Embryonic facial prominence (tissue), 1 donor: ENCODE results near the gene PREX1.

Experiments used
- DNase-seq: peaks from one replicate; pipeline ENCODE4 v3.0.0-alpha.2; 2016; ENCODE audit errors: extremely low spot score

PREX1 gene

DNA sequence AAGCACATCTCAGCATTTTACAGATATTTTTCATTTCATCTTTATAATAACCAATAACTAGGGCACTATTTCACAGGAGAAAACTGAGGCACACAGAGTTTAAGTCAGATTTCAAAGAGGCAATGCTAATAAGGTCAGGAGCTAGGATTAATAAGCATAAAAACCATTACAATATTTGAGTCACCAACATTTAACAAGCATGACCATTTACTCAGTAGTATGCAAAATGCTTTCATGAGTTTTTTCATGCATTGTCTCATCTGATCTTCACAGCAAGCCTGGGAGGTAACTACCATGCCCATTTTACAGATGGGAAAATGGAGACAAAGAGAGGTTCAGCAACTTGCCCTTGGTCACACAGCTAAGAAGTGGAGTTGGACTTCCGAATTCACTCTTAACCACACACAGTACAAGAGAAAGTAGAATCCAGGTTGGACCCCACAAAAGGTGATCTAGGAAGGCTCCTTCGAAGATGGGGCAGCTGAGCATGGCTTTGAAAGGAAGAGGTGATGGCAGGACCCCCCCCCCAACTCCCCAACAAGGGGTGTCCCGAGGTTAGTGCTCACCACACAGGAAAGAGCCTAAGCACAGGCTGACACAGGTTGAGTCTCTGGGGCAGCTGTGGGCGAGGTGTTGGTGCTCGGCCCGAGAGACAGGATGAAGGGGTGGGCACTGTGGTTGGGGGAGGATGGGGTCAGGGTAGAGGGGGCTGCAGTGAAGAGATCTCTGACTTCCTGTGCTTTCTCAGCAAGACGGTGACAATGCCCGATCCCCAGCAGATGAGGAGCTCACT is 108.8 kb downstream of the PREX1 start:
- no peak for DNase-seq

DNA sequence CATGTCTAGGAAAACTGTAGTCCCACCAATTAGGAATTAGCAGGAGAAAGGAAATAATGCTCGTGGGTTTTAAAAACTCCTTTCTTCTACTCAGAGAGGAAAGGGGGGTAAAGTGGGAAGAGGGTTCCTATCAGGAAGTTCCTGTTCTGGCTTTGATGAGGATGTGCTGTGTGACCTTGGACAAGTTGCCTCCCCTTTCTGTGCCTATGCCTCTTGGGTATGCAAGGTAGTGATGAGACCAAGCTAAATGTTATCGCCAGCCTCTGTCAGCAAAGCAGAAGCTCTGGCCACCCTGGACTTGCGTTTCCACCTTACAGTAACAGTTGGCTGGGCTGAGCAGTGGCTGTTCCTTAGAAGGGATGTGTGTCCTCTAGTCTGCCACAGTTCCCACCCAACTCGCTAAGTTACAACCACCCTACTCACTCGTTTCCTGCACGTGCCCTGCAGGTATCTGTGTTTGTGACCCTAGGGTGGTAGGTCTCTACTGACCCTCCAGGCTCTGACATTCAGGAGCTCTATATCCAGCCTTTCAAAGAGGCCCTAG is 110.0 kb downstream of the PREX1 start:
- DNase-seq, result no peak

GRCh38 chr20:48717095-48717672 is 110.6 kb downstream of the PREX1 start:
- no peak for DNase-seq

GRCh38 chr20:48716541-48716940 is 111.3 kb downstream of the PREX1 start:
- DNase-seq, result no peak

- DNase-seq, result no peak
These were observed 111.7 kb downstream of the PREX1 start for GRCh38 chr20:48716086-48716485.

DNA sequence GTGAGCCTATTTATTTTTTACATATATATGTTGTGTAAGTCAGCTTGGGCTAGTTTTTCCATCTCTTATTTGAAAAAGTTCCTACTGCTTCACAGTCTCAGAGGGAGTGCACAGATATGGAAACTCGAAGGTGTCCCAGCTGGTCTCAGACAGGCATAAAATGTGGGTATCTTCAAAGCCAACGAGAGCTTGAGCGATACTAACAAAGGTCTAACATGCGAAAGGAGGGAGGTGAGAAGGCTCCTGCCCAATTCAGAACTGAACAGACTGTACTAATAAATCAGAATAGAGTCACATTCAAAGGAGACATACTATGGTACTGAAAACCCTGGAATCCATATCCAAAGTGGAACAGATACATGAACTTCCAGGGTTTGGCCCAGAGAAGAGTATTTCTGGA is 113.0 kb downstream of the PREX1 start:
- DNase-seq, result no peak

DNA sequence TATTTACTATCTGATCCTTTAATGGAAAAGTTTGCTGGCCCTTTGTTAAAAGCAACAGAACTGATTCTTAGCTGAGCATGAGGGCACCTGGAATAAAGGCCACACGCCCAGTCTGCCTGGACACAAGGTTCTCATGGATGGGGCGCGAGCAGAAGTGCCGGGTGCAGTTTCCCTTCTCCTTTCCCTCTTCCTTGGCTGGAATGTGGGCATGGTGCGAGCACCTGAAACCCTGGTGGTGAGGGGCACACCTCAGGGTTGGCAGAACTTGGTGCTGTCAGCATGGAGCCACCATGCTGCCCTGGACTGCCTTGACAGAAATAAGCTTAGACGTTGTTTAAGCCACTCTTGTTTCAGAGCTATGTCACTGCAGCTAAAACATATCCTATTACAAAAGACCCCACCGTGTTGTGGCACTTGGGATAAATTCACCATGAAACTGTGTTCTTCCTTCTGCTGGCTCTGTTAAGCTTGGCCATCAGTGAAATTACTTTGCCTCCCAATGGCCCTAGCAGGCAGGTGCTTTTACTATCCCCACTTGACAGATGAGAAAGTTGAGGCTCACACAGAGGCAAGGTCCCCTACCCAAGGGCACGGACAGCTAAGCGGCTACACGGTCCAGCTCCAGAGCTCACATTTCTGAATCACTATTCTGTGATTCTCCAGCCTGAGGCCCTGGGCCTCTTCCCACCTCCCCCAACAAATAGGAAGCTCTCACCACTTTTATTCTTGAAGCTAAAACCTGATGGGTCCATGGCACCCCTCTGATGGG is 115.9 kb downstream of the PREX1 start:
- no peak for DNase-seq

DNA sequence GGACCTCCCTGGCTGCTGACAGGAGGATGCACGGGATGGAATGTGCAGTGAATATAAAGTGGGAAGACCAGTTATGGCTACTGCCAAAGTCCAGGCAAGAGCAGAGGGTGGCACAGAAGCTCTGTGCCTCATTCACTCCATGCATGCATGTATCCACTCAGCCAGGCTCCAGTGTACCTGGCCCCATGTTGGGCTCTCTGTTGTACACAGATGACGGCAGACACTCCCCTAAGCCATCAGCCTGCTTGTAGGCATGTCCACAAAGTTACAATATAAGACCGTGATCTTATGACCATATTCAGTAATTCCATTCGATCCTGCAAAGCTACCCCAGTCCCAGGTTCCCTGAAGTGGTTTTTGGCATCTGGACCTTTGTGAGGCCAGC is 116.8 kb downstream of the PREX1 start:
- DNase-seq, result no peak

- no peak for DNase-seq
These were observed 117.3 kb downstream of the PREX1 start for GRCh38 chr20:48710341-48711043.

DNA sequence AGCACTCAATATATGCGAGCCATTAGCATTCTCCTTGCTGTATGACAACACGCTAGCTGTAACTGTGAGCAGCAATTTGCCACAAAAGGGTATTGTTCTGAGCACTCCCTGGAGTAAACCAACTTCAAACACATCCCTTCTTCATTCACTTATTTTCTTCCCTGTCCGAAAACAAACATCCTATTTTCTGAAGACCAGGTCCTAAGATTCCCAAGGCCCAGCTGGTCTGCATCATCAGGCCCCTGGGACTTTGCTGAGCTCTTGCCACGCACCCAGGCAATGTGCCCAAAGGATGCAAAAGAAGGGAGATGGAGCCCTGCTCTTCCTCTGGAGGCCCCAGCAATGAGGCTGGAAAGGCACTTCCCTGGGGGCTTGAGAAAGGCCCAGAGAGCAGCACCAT is 118.1 kb downstream of the PREX1 start:
- no peak for DNase-seq

GRCh38 chr20:48709058-48709691 is 118.6 kb downstream of the PREX1 start:
- DNase-seq, result no peak

GRCh38 chr20:48708630-48709029 is 119.2 kb downstream of the PREX1 start:
- DNase-seq, result no peak

- DNase-seq, result no peak
These were observed 119.7 kb downstream of the PREX1 start for GRCh38 chr20:48708116-48708515.

DNA sequence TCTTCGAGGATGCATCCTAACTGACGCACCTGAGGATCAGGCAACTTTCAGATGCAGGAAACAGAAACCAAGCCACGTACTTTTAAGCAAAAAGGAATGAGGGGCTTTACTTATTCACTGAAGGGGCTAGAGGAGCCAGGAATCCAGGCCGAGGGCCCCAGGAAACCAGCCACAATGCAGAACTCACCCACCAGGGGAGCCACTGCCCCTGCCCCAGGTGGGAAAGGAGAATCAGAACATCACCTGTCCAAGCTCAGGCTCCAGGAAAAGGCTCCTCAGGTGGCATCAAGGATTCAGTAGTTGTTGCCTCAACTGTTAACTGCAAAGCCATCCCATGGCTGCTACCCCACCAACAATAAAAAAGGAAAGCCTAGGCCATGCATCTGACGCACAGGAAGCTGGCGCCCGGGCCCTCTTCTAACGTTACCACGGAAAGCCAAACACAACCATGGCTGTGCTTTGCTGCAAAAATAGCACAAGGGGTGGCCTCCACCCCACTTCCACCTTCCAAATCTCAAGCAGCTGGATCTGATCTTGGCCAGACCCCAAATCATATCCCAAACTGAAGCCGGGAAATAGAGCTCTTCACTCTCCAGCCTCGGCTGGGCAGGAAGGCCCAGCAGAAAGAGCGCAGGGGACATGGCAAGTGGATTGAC is 121.0 kb downstream of the PREX1 start:
- no peak for DNase-seq

GRCh38 chr20:48706116-48706656 is 121.6 kb downstream of the PREX1 start:
- no peak for DNase-seq

DNA sequence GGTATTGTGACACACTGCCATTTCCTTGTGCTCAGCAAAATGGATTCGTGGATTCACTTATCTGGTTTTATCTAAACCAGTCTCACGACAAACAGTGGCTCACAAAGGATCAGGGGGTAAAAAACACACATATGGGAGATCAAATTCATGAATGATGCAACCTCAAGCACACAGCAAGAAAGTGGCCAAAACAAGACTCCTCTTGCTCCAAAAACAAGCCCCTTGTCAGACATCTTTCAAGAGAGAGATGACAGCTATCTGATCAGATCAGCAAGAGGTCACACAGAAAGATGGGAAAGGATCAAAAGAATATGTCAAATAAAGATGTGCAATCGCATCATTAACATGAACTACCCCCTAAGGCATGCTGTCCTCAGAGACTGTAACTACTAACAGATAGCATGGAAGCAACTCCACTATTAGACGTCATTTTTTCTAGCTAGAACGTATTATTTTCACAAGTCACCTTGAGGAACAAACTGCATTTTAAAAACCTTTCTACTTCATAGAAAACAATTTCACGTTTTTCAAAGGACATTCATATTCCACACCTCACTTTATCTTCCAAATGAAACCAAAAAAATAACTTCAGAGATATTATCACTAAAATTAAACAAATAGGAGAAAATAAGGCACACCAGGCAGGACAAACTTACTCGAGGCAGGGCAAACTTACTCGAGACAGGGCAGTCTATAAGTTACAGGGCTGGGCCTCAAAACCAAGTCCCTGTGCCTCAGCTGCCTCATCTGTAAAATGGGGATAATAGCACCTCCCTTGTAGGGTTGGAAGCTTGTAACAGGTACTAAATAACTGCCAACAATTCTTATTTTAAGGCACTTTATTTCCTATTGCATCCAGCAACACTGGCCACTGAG is 122.3 kb downstream of the PREX1 start:
- no peak for DNase-seq

DNA sequence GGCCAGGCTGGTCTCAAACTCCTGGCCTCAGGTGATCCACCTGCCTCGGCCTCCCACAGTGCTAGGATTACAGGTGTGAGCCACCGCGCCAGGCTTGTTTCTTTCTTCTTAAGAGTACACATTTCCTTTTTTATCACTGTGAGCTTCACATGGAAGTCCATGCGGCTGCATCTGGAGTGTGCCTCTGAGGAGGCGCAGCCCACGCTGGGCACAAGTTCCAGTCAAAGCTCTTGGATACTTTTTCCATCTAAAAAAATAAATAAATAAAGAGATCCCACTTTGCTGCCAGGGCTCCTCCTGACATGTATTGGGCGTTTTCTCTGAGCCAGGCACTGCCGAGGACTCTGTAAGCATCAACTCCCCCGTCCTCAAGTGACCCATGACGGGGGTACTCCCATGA is 123.0 kb downstream of the PREX1 start:
- no peak for DNase-seq

DNA sequence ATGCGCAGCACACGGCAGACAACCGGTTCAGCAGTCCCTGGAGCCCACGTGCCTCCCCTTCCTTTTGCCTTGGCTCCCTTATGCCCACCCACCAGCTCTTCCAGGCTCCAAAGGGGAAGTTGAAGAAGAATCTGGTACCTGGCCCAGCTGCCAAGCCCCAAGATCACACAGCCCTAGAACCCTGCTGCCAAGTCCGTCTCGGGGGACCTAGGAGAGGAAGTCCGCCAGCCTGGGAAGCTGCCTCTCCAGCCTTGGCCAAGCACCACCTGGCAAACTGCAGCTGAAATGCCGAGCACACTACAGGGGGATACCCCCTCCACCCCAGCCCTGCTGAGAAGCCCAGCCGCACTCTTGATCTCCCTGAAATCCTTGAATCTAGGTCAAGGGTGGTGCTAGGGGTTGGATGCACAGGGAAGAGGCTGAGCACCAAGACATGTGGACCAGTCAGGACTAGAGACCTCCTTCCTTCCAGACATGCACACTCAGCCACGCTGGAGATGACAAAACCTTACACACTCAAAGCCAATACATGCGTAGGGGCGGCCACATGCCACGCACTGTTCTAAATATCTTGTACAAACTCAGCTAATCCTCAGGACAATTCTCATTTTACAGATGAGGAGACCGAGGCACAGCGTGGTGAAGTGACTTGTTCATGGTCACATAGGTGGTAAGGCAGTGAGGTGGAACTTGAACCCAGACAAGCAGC is 124.1 kb downstream of the PREX1 start:
- no peak for DNase-seq

GRCh38 chr20:48703107-48703506 is 124.7 kb downstream of the PREX1 start:
- DNase-seq, result no peak
